Muscle layer of duodenum (tissue), 2 donors: ENCODE results near the gene RPS2.
A peak's percentile ranks its signal among the peaks of the same experiment; 100 is the strongest.
"Not testable (repeated sequence)": the region's sequence is repeated elsewhere in the genome, so short reads cannot be mapped to it uniquely, and the experiment has no call there.

Source experiments
- H3K27ac ChIP-seq: one replicate; pipeline ENCODE4 v1.7.0; 2013; ENCODE audit warnings: mild to moderate bottlenecking, low read length
- H3K27me3 ChIP-seq: one replicate; pipeline ENCODE4 v1.7.0; 2013; ENCODE audit warnings: low read depth, mild to moderate bottlenecking, control low read depth, low read length
- H3K36me3 ChIP-seq, 2 donors: one replicate each; pipeline ENCODE4 v1.7.0; 2013; ENCODE audit warnings: low read length in 2 of 2, control low read depth in 1 of 2, mild to moderate bottlenecking in 1 of 2; ENCODE audit not compliant: insufficient read depth in 2 of 2, control insufficient read depth in 1 of 2
- H3K4me1 ChIP-seq, 2 donors: one replicate each; pipeline ENCODE4 v1.7.0; 2013; ENCODE audit warnings: low read length in 2 of 2, mild to moderate bottlenecking in 2 of 2, control low read depth in 1 of 2, moderate library complexity in 1 of 2; ENCODE audit not compliant: insufficient read depth in 2 of 2, control insufficient read depth in 1 of 2
- H3K4me3 ChIP-seq, 2 donors: one replicate each; pipeline ENCODE4 v1.7.0; 2013; ENCODE audit warnings: low read length in 2 of 2, low read depth in 1 of 2, mild to moderate bottlenecking in 1 of 2
- H3K9me3 ChIP-seq, 2 donors: one replicate each; pipeline ENCODE4 v1.7.0; 2013; ENCODE audit warnings: low read length in 2 of 2, control low read depth in 1 of 2, mild to moderate bottlenecking in 1 of 2; ENCODE audit not compliant: control insufficient read depth in 1 of 2
- donor health status: healthy.

The RPS2 gene

DNA sequence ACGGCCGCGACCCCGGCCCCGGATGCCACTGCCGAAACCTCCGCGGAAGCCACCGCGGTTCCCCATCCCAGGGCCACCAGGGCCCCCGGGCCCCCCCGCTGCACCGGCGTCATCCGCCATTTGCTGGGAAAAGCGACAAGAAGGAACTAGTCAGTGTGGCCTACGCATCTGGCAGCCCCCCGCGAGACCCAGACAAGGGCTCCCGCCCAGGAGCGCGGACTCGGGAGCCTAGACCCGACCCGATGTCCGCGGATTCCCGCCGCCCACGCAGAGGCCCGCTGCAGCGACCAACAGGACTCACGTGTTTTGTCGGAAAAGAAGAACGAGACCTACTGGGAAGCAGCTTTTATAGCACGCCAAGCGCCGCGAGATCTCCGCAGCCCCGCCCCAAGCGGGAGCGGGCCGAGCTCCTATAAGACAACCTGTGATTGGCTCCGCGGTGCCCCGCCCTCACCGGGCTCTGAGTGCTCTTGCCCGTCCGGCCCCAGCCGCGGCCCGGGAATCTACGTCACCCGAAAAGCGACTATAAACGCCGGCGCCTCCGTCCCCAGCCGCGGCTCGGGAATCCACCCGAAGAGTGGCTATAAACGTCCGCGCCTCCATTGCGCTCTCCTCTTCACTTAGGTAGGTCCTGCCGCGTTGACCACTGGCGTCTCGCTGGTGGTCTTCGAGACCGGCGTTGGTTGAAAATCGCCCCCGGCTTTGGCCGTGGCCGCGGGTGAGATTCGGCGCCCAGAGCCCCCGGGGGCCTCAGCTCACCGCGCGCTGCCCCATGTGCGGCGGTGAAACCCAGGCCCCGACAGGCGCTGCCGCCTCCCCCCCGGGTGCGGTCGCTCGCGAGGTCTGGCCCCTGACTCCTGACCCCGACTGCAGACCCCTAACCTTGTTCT is at the start of gene RPS2:
RPS2 (minus strand) TSS at position 321 of the 890 bp plus-strand sequence; CDS start at position 120, 201 bp downstream.
- no peaks in the 10 kb centered on the region for H3K27me3 ChIP-seq
- H3K4me1 ChIP-seq = peaks cover 9 to 31% of the 10 kb centered on the region in 2 donors
- peak within 1 kb of the TSS; percentile 94 for H3K27ac ChIP-seq

DNA sequence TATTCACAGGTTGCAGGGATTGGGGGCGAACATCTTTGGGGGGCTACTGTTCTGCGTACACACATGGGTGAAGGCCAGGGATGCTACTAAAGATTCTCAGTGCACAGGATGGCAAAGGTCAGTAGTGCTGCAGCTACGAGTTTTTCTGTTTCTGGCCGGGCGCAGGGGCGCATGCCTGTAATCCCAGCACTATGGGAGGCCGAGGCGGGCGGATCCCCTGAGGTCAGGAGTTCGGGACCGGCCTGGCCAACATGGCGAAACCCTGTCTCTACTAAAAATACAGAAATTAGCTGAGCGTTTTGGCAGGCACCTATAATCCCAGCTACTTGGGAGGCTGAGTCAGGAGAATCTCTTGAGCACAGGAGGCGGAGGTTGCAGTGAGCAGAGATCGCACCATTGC is 48.9 kb upstream of the RPS2 start:
- Histone ChIP-seq H3K9me3 (no peaks in the 10 kb centered on the region), H3K4me3 (no peak overlapping the region), H3K36me3 (no peaks in the 10 kb centered on the region), H3K4me1 (peaks cover 8 to 14% of the 10 kb centered on the region in 2 donors), H3K27me3 (no peaks in the 10 kb centered on the region), H3K27ac (no peak overlapping the region)

More for the DNA sequence above, at the start of gene RPS2:
- no peaks in the 10 kb centered on the region for H3K9me3 ChIP-seq
- H3K4me3 ChIP-seq = peak within 1 kb of the TSS; percentile 77 to 80
- H3K36me3 ChIP-seq = peaks cover 3 to 19% of the 10 kb centered on the region in 2 donors

DNA sequence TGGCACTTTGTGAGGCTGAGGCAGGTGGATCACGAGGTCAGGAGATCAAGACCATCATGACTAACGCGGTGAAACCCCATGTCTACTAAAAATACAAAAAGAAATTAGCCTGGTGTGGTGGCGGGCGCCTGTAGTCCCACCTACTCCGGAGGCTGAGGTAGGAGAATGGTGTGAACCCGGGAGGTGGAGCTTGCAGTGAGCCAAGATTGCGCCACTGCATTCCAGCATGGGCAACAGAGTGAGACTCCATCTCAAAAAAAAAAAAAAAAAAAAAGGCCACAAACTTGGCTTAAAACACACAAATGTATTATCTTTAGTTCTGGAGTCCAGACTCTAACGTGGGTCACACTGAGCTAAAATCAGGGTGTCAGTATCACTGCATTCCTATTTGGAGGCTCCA is 47.1 kb upstream of the RPS2 start:
- not testable (repeated sequence) for H3K4me3 ChIP-seq, H3K27ac ChIP-seq, H3K27me3 ChIP-seq, H3K9me3 ChIP-seq, H3K36me3 ChIP-seq
- peaks cover 21 to 32% of the 10 kb centered on the region in 2 donors for H3K4me1 ChIP-seq

DNA sequence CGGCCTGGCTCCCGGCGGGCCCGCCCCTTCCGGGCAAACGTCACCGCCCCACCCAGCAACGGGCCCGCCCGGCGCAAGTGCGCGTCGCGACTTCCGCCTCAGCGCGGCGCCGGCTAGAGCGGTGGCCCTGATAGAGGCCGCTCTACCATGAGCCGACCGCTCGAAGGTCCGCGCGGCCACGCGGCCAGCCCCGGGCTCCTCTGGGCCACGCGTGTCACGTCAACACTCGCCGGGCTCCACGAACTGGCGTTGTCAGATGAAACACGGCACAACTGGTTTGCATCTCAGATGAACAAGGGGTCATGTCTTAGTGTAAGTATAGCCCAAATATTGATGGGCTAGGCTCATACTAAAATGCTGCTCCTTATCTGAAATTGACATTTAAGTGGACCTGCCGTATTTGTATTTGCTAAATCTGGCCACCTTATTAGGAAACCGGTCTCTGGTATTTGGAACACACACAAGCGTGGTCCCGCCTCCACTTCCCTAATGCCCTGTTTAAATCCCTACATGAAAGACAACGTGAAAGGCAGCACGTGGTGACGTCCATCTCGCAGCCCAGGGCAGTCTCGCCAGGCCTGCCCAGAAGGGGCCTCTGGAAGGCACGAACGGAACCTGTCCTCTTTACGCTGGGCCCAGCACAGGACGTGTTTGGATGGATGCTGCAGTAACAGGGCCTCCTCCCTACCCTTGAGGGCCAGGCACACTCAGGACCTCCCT is 45.3 kb upstream of the RPS2 start, which contains the start of gene ZNF598:
ZNF598 (minus strand) TSS at position 31 of the 720 bp plus-strand sequence.
- Histone ChIP-seq H3K4me3 (peak within 1 kb of the TSS; percentile 80 to 87), H3K9me3 (no peaks in the 10 kb centered on the region), H3K36me3 (no peaks in the 10 kb centered on the region), H3K27ac (peak within 1 kb of the TSS; percentile 85), H3K4me1 (peaks cover 21 to 49% of the 10 kb centered on the region in 2 donors), H3K27me3 (no peaks in the 10 kb centered on the region)

DNA sequence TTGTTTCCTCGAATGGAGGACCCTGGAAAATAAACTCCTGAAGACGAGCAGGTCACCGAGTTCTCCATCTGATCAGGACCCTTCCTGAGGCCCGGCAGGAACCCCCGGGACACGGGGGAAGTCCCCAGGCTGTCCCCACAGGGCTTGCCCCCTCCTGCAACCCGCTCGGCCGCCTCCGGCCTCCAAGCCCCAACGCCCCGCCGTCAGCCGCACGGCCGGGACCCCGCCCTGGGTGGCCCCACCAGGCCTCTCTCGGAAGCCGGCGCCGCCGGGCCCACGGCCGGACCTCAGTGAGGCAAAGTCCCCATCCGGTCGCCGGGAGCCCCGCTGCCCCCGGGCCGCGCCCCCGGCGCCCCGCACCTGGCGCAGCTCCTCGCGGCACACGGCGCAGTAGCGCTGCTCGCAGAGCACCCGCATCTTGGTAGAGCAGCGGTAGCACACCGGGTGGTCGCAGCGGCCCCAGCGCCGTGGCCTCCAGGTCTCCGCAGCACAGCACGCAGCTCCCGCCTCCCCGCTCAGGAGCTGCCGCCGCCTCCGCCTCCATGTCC is 44.6 kb upstream of the RPS2 start:
- Histone ChIP-seq H3K9me3 (no peaks in the 10 kb centered on the region), H3K27me3 (no peaks in the 10 kb centered on the region), H3K27ac (peak overlapping the region; percentile 81), H3K4me1 (peaks cover 24 to 57% of the 10 kb centered on the region in 2 donors), H3K4me3 (peak overlapping the region; percentile 80 to 87), H3K36me3 (no peaks in the 10 kb centered on the region)

DNA sequence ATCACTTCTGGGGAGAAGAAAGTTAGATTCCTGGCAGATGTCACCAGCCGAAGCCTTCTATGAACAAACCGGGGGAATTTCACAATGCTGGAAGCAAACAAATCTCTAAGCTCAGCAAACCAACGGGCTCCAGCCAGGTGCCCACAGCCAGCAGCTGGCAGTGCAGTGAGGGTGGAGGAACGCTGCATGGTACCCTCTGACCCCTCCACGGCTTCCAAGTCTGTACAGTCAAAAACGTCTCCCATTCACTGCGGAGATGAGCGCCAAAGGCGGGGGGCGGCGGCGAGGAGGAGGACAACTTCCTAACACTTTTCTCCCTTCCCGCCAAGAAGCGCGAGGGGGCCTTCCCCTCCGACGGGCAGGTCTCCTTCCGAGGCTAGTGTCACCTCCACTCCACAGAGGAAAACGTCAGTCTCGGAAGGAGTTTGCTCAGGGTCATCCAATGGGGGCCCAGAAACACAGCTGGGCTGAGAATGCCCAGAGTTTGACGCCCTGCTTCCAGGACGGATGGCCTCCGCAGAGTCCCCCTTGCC is 44.1 kb upstream of the RPS2 start:
- Histone ChIP-seq H3K4me1 (peaks cover 26 to 62% of the 10 kb centered on the region in 2 donors), H3K27ac (peak overlapping the region; percentile 81), H3K36me3 (no peaks in the 10 kb centered on the region), H3K4me3 (peak overlapping the region; percentile 80 to 87), H3K27me3 (no peaks in the 10 kb centered on the region), H3K9me3 (no peaks in the 10 kb centered on the region)

DNA sequence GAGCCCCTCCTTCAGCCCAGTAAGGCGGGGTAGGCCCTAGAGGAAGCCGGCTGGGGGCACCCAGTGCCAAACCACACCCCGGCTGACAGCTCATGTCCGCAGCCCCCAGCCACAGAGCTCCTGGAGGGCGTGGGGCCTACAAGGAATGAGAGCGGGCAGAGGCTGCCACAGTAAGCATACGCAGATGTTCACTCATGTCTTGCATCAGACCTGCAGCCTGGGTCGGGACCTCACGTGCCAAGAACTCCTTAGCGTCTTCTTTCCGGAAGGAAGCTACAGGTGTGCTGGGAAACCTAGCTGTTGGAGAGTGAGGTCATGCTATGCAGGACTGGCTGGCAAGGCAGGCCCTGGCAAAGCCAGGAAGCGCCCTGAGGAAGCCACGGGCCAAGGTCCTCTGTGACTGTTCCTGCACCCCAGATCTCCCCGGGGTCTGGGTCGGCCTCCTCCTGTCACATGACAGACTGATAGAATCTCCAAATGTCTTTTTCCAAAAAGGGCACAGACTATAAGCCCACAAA is 43.4 kb upstream of the RPS2 start:
- Histone ChIP-seq H3K4me1 (peaks cover 27 to 68% of the 10 kb centered on the region in 2 donors), H3K27ac (peak overlapping the region; percentile 81), H3K27me3 (no peaks in the 10 kb centered on the region), H3K9me3 (no peaks in the 10 kb centered on the region), H3K36me3 (peaks cover 0 to 4% of the 10 kb centered on the region in 2 donors), H3K4me3 (peak overlapping the region; percentile 80 to 87)

DNA sequence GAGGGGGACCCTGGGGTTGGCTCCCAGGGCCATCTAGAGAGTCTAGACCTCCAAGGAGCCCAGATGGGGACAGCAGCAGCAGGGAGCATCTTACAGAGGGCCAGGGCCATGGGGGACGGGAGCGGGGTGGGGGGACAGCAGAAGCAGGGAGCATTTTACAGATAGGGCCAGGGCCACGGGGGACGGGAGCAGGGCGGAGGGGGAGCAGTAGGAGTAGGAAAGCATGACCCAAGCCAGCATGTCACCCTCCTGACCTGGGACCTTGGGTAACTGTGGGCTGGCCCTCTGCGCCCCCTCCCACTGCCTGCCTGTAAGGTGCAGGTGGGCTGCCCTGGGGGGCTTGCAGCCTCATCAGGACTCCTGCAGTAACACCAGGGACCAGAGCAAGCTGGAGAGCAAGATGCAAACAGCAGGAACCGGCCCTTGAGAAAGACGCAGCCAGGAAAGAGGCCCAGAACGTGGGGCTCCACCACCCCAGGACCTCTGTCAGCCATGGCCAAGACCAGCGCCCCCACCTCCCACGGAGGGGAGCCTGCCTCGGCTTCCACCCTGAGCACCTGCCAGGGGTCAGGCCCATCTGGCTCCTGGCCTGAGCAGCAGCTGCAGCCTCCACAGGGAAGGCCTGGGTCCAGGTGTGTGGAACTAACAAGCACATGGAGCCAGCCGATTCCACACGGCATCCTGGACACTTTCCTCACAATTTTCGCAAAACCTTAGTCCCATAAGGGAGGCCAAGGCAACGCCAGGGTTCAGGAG is 42.6 kb upstream of the RPS2 start:
- Histone ChIP-seq H3K4me1 (peaks cover 27 to 68% of the 10 kb centered on the region in 2 donors), H3K36me3 (peaks cover 5 to 12% of the 10 kb centered on the region in 2 donors), H3K27ac (peak overlapping the region; percentile 81), H3K4me3 (peak overlapping the region; percentile 19 to 87), H3K27me3 (no peaks in the 10 kb centered on the region), H3K9me3 (no peaks in the 10 kb centered on the region)

DNA sequence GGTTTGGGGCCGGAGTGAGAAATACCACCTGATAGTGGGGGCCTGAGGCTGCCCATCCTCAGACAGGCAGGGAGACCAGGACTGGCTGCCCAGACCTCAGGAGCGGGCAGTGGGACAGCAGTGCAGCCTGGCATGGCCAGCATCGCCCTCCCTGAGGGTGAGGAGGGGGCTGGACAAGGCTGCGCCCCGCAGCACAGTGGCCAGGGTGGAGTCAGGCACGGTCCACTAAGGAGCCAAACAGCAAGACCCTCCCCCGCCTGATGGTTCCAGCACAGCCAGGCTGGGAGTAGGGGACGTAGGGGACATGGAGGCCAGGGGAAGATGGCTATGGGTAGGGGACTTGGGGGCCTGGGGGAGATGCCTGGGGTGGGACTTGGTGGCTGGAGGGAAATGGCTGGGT is 41.7 kb upstream of the RPS2 start:
- no peaks in the 10 kb centered on the region for H3K27me3 ChIP-seq
- H3K9me3 ChIP-seq = no peaks in the 10 kb centered on the region
- H3K27ac ChIP-seq = no peak overlapping the region
- H3K4me3 ChIP-seq = no peak overlapping the region
- H3K36me3 ChIP-seq = peaks cover 14 to 22% of the 10 kb centered on the region in 2 donors
- peaks cover 27 to 68% of the 10 kb centered on the region in 2 donors for H3K4me1 ChIP-seq

DNA sequence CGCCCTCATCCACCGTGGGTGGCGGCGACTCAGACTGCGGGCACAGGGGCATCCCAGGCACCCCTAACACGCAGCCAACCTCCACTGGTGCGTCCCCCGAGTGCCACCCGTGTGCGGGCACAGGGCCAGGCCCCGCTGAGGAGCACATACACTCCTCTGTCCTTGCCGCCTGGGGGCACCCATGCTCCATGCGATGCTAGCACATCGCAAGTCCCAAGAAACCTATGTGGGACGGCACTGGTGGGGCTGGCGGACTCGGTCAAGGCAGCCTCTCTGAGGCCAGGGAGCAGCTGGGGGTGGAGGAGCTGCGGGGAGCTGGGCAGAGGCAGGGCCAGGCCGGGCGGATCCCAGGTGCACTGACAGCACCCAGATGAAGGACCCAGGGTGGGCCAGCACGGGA is 41.0 kb upstream of the RPS2 start:
- Histone ChIP-seq H3K27ac (no peak overlapping the region), H3K4me3 (no peak overlapping the region), H3K4me1 (peaks cover 27 to 67% of the 10 kb centered on the region in 2 donors), H3K36me3 (peaks cover 19 to 28% of the 10 kb centered on the region in 2 donors), H3K9me3 (no peaks in the 10 kb centered on the region), H3K27me3 (no peaks in the 10 kb centered on the region)
